ENCODE measurements around the gene CYP3A5. TPM values are rescaled to one million over a fixed set of nuclear protein-coding genes. Genes with fewer than 3 reads are reported as not detected.

CYP3A5 gene
- total RNA-seq, 3 donors from 2014 or later, result 8.5 to 25.9 (median 15.4) TPM

DNA sequence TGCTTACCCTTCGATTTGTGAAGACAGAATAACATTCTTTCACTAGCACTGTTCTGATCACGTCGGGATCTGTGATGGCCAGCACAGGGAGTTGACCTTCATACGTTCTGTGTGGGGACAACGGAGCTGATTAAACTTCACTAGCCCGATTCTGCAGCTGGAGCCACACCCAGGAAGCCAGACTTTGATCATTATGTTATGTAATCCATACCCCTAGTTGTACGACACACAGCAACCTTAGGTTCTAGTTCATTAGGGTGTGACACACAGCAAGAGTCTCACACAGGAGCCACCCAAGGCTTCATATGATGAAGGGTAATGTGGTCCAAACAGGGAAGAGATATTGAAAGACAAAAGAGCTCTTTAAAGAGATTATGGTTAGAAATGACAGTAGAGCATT is 7.2 kb downstream of the CYP3A5 start:
- H3K4me1 ChIP-seq, result no peaks in the 10 kb centered on the region
- intact Hi-C loops (cut with DNase I; ENCODE audit: low total_unique reads), result no loop called here
- DNase-seq (ENCODE audit: low spot score in 2 of 2), result no peak
- no peak overlapping the region for H3K4me3 ChIP-seq
- no peaks in the 10 kb centered on the region for H3K27me3 ChIP-seq
- TF ChIP-seq, protein P1, sequence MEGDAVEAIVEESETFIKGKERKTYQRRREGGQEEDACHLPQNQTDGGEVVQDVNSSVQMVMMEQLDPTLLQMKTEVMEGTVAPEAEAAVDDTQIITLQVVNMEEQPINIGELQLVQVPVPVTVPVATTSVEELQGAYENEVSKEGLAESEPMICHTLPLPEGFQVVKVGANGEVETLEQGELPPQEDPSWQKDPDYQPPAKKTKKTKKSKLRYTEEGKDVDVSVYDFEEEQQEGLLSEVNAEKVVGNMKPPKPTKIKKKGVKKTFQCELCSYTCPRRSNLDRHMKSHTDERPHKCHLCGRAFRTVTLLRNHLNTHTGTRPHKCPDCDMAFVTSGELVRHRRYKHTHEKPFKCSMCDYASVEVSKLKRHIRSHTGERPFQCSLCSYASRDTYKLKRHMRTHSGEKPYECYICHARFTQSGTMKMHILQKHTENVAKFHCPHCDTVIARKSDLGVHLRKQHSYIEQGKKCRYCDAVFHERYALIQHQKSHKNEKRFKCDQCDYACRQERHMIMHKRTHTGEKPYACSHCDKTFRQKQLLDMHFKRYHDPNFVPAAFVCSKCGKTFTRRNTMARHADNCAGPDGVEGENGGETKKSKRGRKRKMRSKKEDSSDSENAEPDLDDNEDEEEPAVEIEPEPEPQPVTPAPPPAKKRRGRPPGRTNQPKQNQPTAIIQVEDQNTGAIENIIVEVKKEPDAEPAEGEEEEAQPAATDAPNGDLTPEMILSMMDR (IDR thresholded peaks at IDR 0.05), result no peak
- TF ChIP-seq POLR2A (IDR thresholded peaks at IDR 0.05) (no peak), POLR2AphosphoS5 (IDR thresholded peaks at IDR 0.05) (no peak)
- no peaks in the 10 kb centered on the region for H3K36me3 ChIP-seq
- H3K27ac ChIP-seq, result no peak overlapping the region
- no peaks in the 10 kb centered on the region for H3K9me3 ChIP-seq

DNA sequence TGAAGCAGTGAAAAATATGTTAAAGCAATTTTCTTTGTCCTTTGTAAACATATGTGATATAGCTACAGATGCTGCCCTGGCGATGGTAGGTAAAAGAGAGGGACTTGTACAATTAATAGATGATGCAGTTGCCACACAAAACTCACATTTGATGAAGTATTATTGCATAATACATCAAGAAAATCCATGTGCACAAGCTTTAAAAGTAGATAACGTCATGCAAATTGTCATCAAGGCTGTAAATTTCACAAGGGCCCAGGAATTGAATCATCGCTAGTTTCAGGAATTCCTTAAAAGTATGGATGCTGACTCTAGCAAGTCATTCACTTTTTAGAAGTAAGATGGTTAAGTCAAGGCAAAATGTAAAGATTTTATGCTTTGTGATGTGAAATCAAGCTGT is 10.0 kb downstream of the CYP3A5 start:
- TF ChIP-seq POLR2A (IDR thresholded peaks at IDR 0.05) (no peak), POLR2AphosphoS5 (IDR thresholded peaks at IDR 0.05) (no peak)
- TF ChIP-seq, protein P1 (IDR thresholded peaks at IDR 0.05), result no peak
- Histone ChIP-seq H3K27me3 (no peaks in the 10 kb centered on the region), H3K4me3 (no peak overlapping the region), H3K4me1 (no peaks in the 10 kb centered on the region), H3K9me3 (no peaks in the 10 kb centered on the region), H3K36me3 (no peaks in the 10 kb centered on the region), H3K27ac (no peak overlapping the region)
- intact Hi-C loops (cut with DNase I; ENCODE audit: low total_unique reads), result no loop called here
- DNase-seq (ENCODE audit: low spot score in 2 of 2), result no peak

DNA sequence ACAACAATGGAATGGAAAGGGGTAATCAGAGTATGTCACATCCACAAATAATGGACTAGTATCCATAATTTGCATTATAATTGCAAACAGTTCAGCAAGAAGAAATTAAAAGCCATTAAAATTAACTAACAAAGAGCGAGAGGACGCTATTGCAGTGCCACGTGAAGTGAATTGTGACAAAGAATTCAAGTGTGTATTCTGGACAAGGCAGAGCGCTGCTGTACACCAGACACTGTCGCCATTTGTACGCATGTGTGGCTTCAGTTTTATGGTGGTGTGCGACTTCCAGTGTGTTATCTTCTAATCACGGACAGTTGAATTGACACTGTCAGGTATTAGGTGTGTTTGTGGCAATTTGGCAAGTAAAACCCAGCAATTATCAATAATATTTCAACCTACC is 11.3 kb downstream of the CYP3A5 start:
- H3K36me3 ChIP-seq, result no peaks in the 10 kb centered on the region
- no peak for TF ChIP-seq POLR2AphosphoS5 (IDR thresholded peaks at IDR 0.05)
- TF ChIP-seq POLR2A (IDR thresholded peaks at IDR 0.05), result no peak
- H3K27ac ChIP-seq, result no peak overlapping the region
- H3K9me3 ChIP-seq, result no peaks in the 10 kb centered on the region
- DNase-seq (ENCODE audit: low spot score in 2 of 2), result no peak
- H3K4me3 ChIP-seq, result no peak overlapping the region
- H3K27me3 ChIP-seq, result no peaks in the 10 kb centered on the region
- no peaks in the 10 kb centered on the region for H3K4me1 ChIP-seq
- intact Hi-C loops (cut with DNase I; ENCODE audit: low total_unique reads), result no loop called here

DNA sequence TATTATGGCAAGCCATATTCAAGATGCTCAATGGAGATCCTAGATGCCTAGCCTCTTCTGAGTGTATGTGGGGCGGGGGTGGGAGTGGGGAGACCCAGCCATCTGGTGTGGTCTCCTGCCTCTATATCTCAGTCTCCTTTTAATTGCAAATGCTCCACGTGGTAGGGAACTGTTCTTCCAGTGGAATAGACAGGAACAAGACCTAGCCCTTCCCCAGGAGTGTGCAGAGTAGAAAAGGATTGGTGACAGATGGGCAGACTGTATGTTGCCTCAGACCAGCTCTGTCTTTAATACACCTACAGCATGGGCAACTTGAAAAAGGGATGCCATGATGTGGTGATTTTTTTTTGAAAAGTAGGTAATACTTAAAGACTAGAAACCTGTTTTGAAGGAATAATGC is 12.6 kb downstream of the CYP3A5 start:
- intact Hi-C loops (cut with DNase I; ENCODE audit: low total_unique reads), result no loop called here
- no peaks in the 10 kb centered on the region for H3K9me3 ChIP-seq
- no peak for DNase-seq (ENCODE audit: low spot score in 2 of 2)
- no peak overlapping the region for H3K27ac ChIP-seq
- H3K27me3 ChIP-seq, result no peaks in the 10 kb centered on the region
- no peaks in the 10 kb centered on the region for H3K4me1 ChIP-seq
- H3K36me3 ChIP-seq, result no peaks in the 10 kb centered on the region
- no peak overlapping the region for H3K4me3 ChIP-seq
- no peak for TF ChIP-seq POLR2AphosphoS5 (IDR thresholded peaks at IDR 0.05)
- TF ChIP-seq POLR2A (IDR thresholded peaks at IDR 0.05), result no peak
- TF ChIP-seq, protein P1 (IDR thresholded peaks at IDR 0.05), result no peak

DNA sequence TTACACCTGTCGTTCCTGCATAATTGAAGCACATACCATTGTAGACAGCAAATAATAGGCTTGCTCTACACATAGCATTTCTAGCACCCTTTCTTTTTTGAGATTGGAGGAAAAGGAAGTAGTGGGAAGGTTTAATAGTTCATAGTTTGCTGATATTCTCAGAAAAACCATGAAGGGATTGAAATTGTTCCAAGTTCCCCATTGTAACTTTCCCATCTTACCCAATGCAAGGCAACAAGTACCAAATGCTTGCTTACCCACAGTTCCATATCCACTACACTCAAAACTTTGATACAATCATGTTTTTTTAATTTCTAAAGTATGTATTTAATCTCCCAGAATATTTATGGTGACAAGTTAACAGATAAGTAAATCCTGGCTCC is 13.8 kb downstream of the CYP3A5 start:
- H3K27ac ChIP-seq, result no peak overlapping the region
- intact Hi-C loops (cut with DNase I; ENCODE audit: low total_unique reads), result no loop called here
- no peaks in the 10 kb centered on the region for H3K4me1 ChIP-seq
- DNase-seq (ENCODE audit: low spot score in 2 of 2), result no peak
- no peak overlapping the region for H3K4me3 ChIP-seq
- TF ChIP-seq, protein P1 (IDR thresholded peaks at IDR 0.05), result no peak
- TF ChIP-seq POLR2A (IDR thresholded peaks at IDR 0.05) (no peak), POLR2AphosphoS5 (IDR thresholded peaks at IDR 0.05) (no peak)
- H3K36me3 ChIP-seq, result no peaks in the 10 kb centered on the region
- H3K27me3 ChIP-seq, result no peaks in the 10 kb centered on the region
- H3K9me3 ChIP-seq, result no peaks in the 10 kb centered on the region
